Measurements from ENCODE around the gene PKMYT1. TPM values are rescaled to one million over a fixed set of nuclear protein-coding genes. Genes with fewer than 3 reads are reported as not detected.
"Not testable (repeated sequence)": the region's sequence is repeated elsewhere in the genome, so short reads cannot be mapped to it uniquely, and the experiment has no call there.

PKMYT1 gene
- total RNA-seq, 1 donor from 2014 or later: not detected

GRCh38 chr16:2933136-2933535 lies 47.1 kb downstream of the PKMYT1 start:
- TF ChIP-seq, protein P1, sequence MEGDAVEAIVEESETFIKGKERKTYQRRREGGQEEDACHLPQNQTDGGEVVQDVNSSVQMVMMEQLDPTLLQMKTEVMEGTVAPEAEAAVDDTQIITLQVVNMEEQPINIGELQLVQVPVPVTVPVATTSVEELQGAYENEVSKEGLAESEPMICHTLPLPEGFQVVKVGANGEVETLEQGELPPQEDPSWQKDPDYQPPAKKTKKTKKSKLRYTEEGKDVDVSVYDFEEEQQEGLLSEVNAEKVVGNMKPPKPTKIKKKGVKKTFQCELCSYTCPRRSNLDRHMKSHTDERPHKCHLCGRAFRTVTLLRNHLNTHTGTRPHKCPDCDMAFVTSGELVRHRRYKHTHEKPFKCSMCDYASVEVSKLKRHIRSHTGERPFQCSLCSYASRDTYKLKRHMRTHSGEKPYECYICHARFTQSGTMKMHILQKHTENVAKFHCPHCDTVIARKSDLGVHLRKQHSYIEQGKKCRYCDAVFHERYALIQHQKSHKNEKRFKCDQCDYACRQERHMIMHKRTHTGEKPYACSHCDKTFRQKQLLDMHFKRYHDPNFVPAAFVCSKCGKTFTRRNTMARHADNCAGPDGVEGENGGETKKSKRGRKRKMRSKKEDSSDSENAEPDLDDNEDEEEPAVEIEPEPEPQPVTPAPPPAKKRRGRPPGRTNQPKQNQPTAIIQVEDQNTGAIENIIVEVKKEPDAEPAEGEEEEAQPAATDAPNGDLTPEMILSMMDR (IDR thresholded peaks at IDR 0.05): no peak
- H3K27ac ChIP-seq: no peak overlapping the region
- no peak for DNase-seq (ENCODE audit: low spot score in 2 of 2)
- intact Hi-C loops (cut with DNase I): no loop called here
- H3K9me3 ChIP-seq: no peaks in the 10 kb centered on the region
- H3K36me3 ChIP-seq: peaks cover 62 to 70% of the 10 kb centered on the region in 2 donors
- no peak overlapping the region for H3K4me3 ChIP-seq
- H3K4me1 ChIP-seq: no peaks in the 10 kb centered on the region
- no peaks in the 10 kb centered on the region for H3K27me3 ChIP-seq

DNA sequence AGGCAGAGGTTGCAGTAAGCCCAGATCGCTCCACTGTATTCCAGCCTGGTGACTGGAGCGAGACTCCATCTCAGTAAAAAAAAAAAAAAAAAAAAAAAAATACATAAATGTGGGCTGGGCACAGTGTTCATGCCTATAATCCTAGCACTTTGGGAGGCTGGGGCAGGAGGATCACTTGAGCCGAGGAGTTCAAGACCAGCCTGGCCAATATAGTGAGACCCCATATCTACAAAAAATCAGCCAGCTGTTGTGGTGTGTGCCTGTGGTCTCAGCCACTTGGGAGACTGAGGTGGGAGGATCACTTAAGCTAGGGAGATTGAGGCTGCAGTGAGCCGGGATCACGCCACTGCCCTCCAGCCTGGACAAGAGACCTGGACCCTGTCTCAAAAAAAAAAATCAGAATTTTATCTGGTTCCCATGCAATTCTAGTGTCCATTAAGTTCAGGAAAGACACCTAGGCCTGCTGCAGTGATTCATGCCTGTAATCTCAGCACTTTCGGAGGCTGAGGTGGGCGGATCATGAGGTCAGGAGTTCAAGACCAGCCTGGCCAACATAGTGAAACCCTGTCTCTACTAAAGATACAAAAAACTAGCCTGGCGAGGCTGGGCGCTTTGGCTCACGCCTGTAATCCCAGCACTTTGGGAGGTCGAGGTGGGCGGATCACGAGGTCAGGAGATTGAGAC lies 48.9 kb downstream of the PKMYT1 start:
- intact Hi-C loops (cut with DNase I): not testable (repeated sequence)

DNA sequence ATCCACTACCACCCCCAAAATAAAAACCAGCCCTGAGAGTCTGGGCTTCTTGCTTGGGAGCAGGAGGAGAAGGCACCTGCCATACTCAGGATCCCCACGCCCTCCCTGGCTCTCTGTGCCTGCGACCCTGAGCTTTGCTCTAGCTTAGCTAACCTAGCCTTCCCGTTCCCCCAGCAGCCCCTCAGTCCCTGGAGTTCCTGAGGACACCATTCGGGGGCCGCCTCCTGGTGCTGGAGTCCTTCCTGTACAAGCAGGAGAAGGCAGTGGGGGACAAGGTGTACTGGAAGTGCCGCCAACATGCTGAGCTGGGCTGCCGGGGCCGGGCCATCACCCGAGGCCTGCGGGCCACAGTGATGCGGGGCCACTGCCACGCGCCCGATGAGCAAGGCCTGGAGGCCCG lies 50.0 kb downstream of the PKMYT1 start:
- intact Hi-C loops (cut with DNase I): no loop called here
- Histone ChIP-seq H3K4me3 (no peak overlapping the region), H3K36me3 (peaks cover 38 to 41% of the 10 kb centered on the region in 2 donors), H3K27ac (no peak overlapping the region), H3K27me3 (no peaks in the 10 kb centered on the region), H3K9me3 (no peaks in the 10 kb centered on the region), H3K4me1 (peaks cover 0 to 4% of the 10 kb centered on the region in 2 donors)
- TF ChIP-seq, protein P1 (IDR thresholded peaks at IDR 0.05): no peak
- DNase-seq (ENCODE audit: low spot score in 2 of 2): no peak

More for the DNA sequence above, 48.9 kb downstream of the PKMYT1 start:
- DNase-seq (ENCODE audit: low spot score in 2 of 2); H3K4me1 ChIP-seq; H3K4me3 ChIP-seq; H3K9me3 ChIP-seq; H3K27me3 ChIP-seq; H3K27ac ChIP-seq: not testable (repeated sequence)
- peaks cover 45 to 53% of the 10 kb centered on the region in 2 donors for H3K36me3 ChIP-seq

DNA sequence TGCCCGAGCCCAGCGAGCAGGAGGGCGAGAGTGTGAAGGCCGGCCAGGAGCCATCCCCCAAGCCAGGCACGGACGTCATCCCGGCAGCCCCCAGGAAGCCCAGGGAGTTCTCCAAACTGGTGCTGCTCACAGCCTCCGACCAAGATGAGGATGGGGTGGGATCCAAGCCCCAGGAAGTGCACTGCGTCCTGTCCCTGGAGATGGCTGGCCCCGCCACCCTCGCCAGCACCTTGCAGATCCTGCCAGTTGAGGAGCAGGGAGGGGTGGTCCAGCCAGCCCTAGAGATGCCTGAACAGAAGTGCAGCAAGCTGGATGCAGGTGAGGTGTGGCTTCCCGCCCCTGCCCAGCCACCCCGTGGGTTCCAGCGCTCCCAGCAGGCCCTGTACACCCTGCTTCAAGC lies 50.6 kb downstream of the PKMYT1 start:
- Histone ChIP-seq H3K27ac (no peak overlapping the region), H3K36me3 (peaks cover 35 to 37% of the 10 kb centered on the region in 2 donors), H3K27me3 (no peaks in the 10 kb centered on the region), H3K4me1 (peaks cover 0 to 4% of the 10 kb centered on the region in 2 donors), H3K4me3 (no peak overlapping the region), H3K9me3 (no peaks in the 10 kb centered on the region)
- no peak for DNase-seq (ENCODE audit: low spot score in 2 of 2)
- intact Hi-C loops (cut with DNase I): no loop called here
- TF ChIP-seq, protein P1 (IDR thresholded peaks at IDR 0.05): no peak

DNA sequence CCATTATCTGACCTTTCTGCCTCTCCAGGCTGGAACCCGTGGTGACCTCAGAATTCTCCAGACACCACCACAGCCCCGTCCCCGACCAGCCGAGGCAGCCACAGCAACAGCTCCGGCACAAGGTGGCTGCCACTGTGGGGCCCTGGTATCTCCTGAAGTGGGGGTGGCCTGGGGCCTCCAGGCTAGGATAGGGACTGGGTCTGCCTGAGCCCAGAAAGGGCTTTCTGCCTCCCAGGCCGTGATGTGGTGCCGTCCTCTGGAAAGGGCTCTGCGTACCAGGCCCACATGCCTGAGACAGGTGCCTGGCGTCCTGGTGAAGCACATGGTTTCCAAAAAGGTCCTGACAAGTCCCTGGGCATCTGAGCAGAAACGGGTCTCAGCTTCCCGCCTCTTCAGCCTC lies 51.5 kb downstream of the PKMYT1 start:
- Histone ChIP-seq H3K4me1 (peaks cover 0 to 4% of the 10 kb centered on the region in 2 donors), H3K27me3 (no peaks in the 10 kb centered on the region), H3K9me3 (no peaks in the 10 kb centered on the region), H3K36me3 (peaks cover 27 to 29% of the 10 kb centered on the region in 2 donors), H3K27ac (no peak overlapping the region), H3K4me3 (no peak overlapping the region)
- no peak for DNase-seq (ENCODE audit: low spot score in 2 of 2)
- TF ChIP-seq, protein P1 (IDR thresholded peaks at IDR 0.05): no peak
- intact Hi-C loops (cut with DNase I): no loop called here

GRCh38 chr16:2928151-2928550 lies 52.1 kb downstream of the PKMYT1 start:
- H3K4me3 ChIP-seq; H3K27me3 ChIP-seq; intact Hi-C loops (cut with DNase I); DNase-seq (ENCODE audit: low spot score in 2 of 2); H3K27ac ChIP-seq; H3K9me3 ChIP-seq; H3K4me1 ChIP-seq: not testable (repeated sequence)
- peaks cover 20 to 22% of the 10 kb centered on the region in 2 donors for H3K36me3 ChIP-seq
